B cell (primary cell): ENCODE results near the gene SH3TC1. TPM values are rescaled to one million over a fixed set of nuclear protein-coding genes. Genes with fewer than 3 reads are reported as not detected.

Source experiments
- ATAC-seq: fragments of 200-7000 bp; cut with Tn5 transposase; one replicate; pipeline ENCODE4 v1.10.0; 2021; ENCODE audit warnings: low read depth, mild to moderate bottlenecking, moderate number of reproducible peaks, moderate library complexity
- CTCF ChIA-PET: fragments of 350-600 bp; sonication (Branson Sonifier 250); formaldehyde crosslinking; loops from one replicate; lab custom pipeline; 2021; ENCODE audit warnings: antibody characterized with exemption, inconsistent platforms; lab: Charles Lee
- POLR2A ChIA-PET: fragments of 350-600 bp; sonication (Branson Sonifier 250); formaldehyde crosslinking; loops from one replicate; lab custom pipeline; 2021; ENCODE audit warnings: antibody characterized with exemption; lab: Charles Lee
- DNase-seq: peaks from one replicate; pipeline ENCODE4 v3.0.0; 2013
- H2AFZ ChIP-seq: 2 replicates; pipeline ENCODE4 v1.6.1; 2012; ENCODE audit warnings: mild to moderate bottlenecking, low read depth, low read length; ENCODE audit not compliant: insufficient read depth, poor library complexity, severe bottlenecking
- H3K27ac ChIP-seq, 2 donors: 1 replicate in 1 of 2; 2 replicates in 1 of 2; pipeline ENCODE4 v1.5.1; 2012 to 2013; ENCODE audit warnings: low read length in 2 of 2, mild to moderate bottlenecking in 2 of 2, moderate library complexity in 1 of 2
- H3K27me3 ChIP-seq, 4 experiments: fragments of 200-600 bp in 1 of 4; sonication (generic) in 1 of 4; replicated peaks in 1 of 4; 1 replicate in 2 of 4; 2 replicates in 2 of 4; pipeline versions ENCODE4 v1.6.1 to v1.7.0; 2013 to 2016; ENCODE audit warnings: low read length in 3 of 4, mild to moderate bottlenecking in 2 of 4, mixed read lengths in 1 of 4, moderate library complexity in 1 of 4; ENCODE audit not compliant: insufficient read depth in 4 of 4, control insufficient read depth in 3 of 4; ENCODE audit errors: control extremely low read depth in 1 of 4
- H3K36me3 ChIP-seq, 2 experiments: replicated peaks in 1 of 2; 1 replicate in 1 of 2; 2 replicates in 1 of 2; pipeline versions ENCODE4 v1.6.1 to v1.7.1; 2013; ENCODE audit warnings: low read length in 1 of 2; ENCODE audit not compliant: insufficient read depth in 2 of 2, control insufficient read depth in 1 of 2; ENCODE audit errors: control extremely low read depth in 1 of 2, extremely low read depth in 1 of 2
- H3K4me1 ChIP-seq, 2 donors: fragments of 200-600 bp in 1 of 2; sonication (generic) in 1 of 2; 1 replicate in 1 of 2; 2 replicates in 1 of 2; pipeline versions ENCODE4 v1.5.1 to v1.6.1; 2013 to 2017; ENCODE audit warnings: low read length in 2 of 2; ENCODE audit not compliant: control insufficient read depth in 2 of 2, insufficient read depth in 2 of 2
- H3K4me2 ChIP-seq: replicated peaks from 2 replicates; pipeline ENCODE3; 2012; ENCODE audit warnings: mild to moderate bottlenecking, low read depth, low read length; ENCODE audit not compliant: poor library complexity, severe bottlenecking
- H3K4me3 ChIP-seq, 5 experiments: fragments of 200-600 bp in 1 of 5; sonication (generic) in 1 of 5; 1 replicate in 3 of 5; 2 replicates in 2 of 5; pipeline versions ENCODE4 v1.5.1 to v1.7.0; 2011 to 2016; ENCODE audit warnings: low read length in 4 of 5, mild to moderate bottlenecking in 4 of 5, low read depth in 2 of 5, control low read depth in 1 of 5, moderate library complexity in 1 of 5; ENCODE audit not compliant: insufficient read depth in 1 of 5; ENCODE audit errors: control extremely low read depth in 1 of 5, extremely low read depth in 1 of 5
- H3K79me2 ChIP-seq: fragments of 200-600 bp; sonication (generic); one replicate; pipeline ENCODE4 v1.6.0; 2016; ENCODE audit warnings: low read length; ENCODE audit not compliant: control insufficient read depth, insufficient read depth
- H3K9ac ChIP-seq: fragments of 200-600 bp; sonication (generic); 2 replicates; pipeline ENCODE4 v1.6.1; 2017; ENCODE audit warnings: mild to moderate bottlenecking, low read length, moderate library complexity
- H3K9me3 ChIP-seq, 3 donors: one replicate each; pipeline versions ENCODE4 v1.6.1 to v1.7.1; 2013; ENCODE audit warnings: low read length in 2 of 3; ENCODE audit not compliant: control insufficient read depth in 2 of 3, insufficient read depth in 1 of 3; ENCODE audit errors: control extremely low read depth in 1 of 3
- H4K20me1 ChIP-seq: 2 replicates; pipeline ENCODE4 v1.6.0; 2012; ENCODE audit warnings: mild to moderate bottlenecking, low read length; ENCODE audit not compliant: insufficient read depth, control insufficient read depth, poor library complexity, severe bottlenecking
- H3K27ac Mint-ChIP-seq: one replicate; pipeline ENCODE4 v1.8.0; 2021; ENCODE audit warnings: mixed read lengths
- H3K27me3 Mint-ChIP-seq: one replicate; pipeline ENCODE4 v1.8.0; 2021; ENCODE audit warnings: mixed read lengths
- H3K4me1 Mint-ChIP-seq: one replicate; pipeline ENCODE4 v1.8.0; 2021; ENCODE audit warnings: mixed read lengths
- H3K4me3 Mint-ChIP-seq: one replicate; pipeline ENCODE4 v1.8.0; 2021; ENCODE audit warnings: mixed read lengths
- H3K9me3 Mint-ChIP-seq: one replicate; pipeline ENCODE4 v1.8.0; 2022; ENCODE audit warnings: mixed read lengths; ENCODE audit not compliant: insufficient read depth
- CTCF ChIP-seq: fragments of 200-600 bp; IDR thresholded peaks from one replicate; pipeline ENCODE4 v1.8.0; 2022; ENCODE audit warnings: antibody characterized with exemption, mild to moderate bottlenecking
- EZH2 ChIP-seq: IDR thresholded peaks from 2 replicates; pipeline ENCODE4 v1.6.1; 2012; ENCODE audit warnings: borderline replicate concordance, low read depth, mild to moderate bottlenecking, moderate library complexity, low read length; ENCODE audit not compliant: insufficient read depth, poor library complexity, severe bottlenecking
- WGBS: methylation state at CpG from one replicate; pipeline ENCODE4 v1.1.5; 2013; ENCODE audit warnings: missing lambda C conversion rate; ENCODE audit not compliant: insufficient coverage; 5-methylcytosine and 5-hydroxymethylcytosine counted together
- intact Hi-C: fragments of 100-400 bp; cut with micrococcal nuclease; formaldehyde crosslinking; loops from one replicate; pipeline ENCODE4 v1.10.0; 2022
- polyA plus RNA-seq: library from polyadenylated mRNA; depleted of rRNA; stranded (reverse); fragments of >200 nt; gene quantifications from 2 replicates; pipeline ENCODE4 v1.2.3, GENCODE V29; 2012
- total RNA-seq, 2 donors: library from RNA; stranded (reverse); fragments of 120-200 nt in 1 of 2; gene quantifications; 1 replicate in 1 of 2; 2 replicates in 1 of 2; pipeline versions ENCODE4 v1.2.3 to v1.2.4, GENCODE V29; 2013 to 2022

SH3TC1 gene
- total and polyA plus RNA-seq, 2 donors (not counting 1 experiment from before 2014, with no cell fraction given): 63.8 to 388 TPM

- 60% methylated on average over 6 of the region's 9 CpGs for WGBS
- Mint-ChIP-seq H3K9me3 (peaks cover 4% of the 10 kb centered on the region), H3K27me3 (no peaks in the 10 kb centered on the region), H3K4me3 (no peak overlapping the region), H3K4me1 (peaks cover 62% of the 10 kb centered on the region), H3K27ac (peak overlapping the region; percentile 47)
- intact Hi-C loops: no loop called here
- TF ChIP-seq EZH2 (no peak), CTCF (no peak)
- ChIA-PET POLR2A (interaction anchor here (1.3 to 2.4 kb wide), 2 partner anchors 8 to 13 kb away, joined by 3 to 31 read pairs; no protein-coding TSS in a partner anchor), CTCF (interaction anchor here (1.6 to 3.8 kb wide), 3 partner anchors 12 to 36 kb away, joined by 3 to 39 read pairs (median 9); partner anchors contain the start of gene SH3TC1)
- Histone ChIP-seq H3K27ac (no peak overlapping the region), H3K27me3 (peaks cover 0 to 3% (median 0%) of the 10 kb centered on the region in 4 experiments), H3K9me3 (peaks cover 0 to 34% (median 12%) of the 10 kb centered on the region in 3 donors), H2AFZ (no peak overlapping the region), H3K36me3 (no peaks in the 10 kb centered on the region), H3K4me2 (no peak overlapping the region), H3K4me1 (peaks cover 33 to 54% of the 10 kb centered on the region in 2 donors), H3K79me2 (peaks cover 6% of the 10 kb centered on the region), H3K4me3 (no peak overlapping the region), H3K9ac (no peak overlapping the region), H4K20me1 (peaks cover 5% of the 10 kb centered on the region)
- DNase-seq (no peak), ATAC-seq (no peak)
These were observed 34.9 kb upstream of the SH3TC1 start for GRCh38 chr4:8164194-8164565.

GRCh38 chr4:8164687-8165086, 34.4 kb upstream of the SH3TC1 start:
- ATAC-seq (no peak), DNase-seq (no peak)
- Mint-ChIP-seq H3K27me3 (no peaks in the 10 kb centered on the region), H3K4me3 (no peak overlapping the region), H3K4me1 (peaks cover 59% of the 10 kb centered on the region), H3K9me3 (peaks cover 4% of the 10 kb centered on the region), H3K27ac (peak overlapping the region; percentile 87)
- Histone ChIP-seq H2AFZ (no peak overlapping the region), H3K4me2 (no peak overlapping the region), H3K79me2 (peaks cover 1% of the 10 kb centered on the region), H3K9me3 (peaks cover 0 to 38% (median 12%) of the 10 kb centered on the region in 3 donors), H3K4me1 (peaks cover 28 to 49% of the 10 kb centered on the region in 2 donors), H3K36me3 (no peaks in the 10 kb centered on the region), H3K27me3 (peaks cover 0 to 3% (median 0%) of the 10 kb centered on the region in 4 experiments), H3K27ac (no peak overlapping the region), H4K20me1 (peaks cover 1% of the 10 kb centered on the region), H3K9ac (no peak overlapping the region), H3K4me3 (no peak overlapping the region)
- TF ChIP-seq CTCF (no peak), EZH2 (no peak)
- intact Hi-C loops: no loop called here
- CTCF ChIA-PET: interaction anchor here (1.6 to 3.8 kb wide), 2 partner anchors 11 to 35 kb away, joined by 3 to 39 read pairs; no protein-coding TSS in a partner anchor
- POLR2A ChIA-PET: interaction anchor here (1.3 kb wide), 1 partner anchor 12 kb away, joined by 3 read pairs; no protein-coding TSS in a partner anchor
- WGBS: 99% methylated on average over 8 of the region's 10 CpGs
